ENCODE data around the gene SERPINE2.

DNA sequence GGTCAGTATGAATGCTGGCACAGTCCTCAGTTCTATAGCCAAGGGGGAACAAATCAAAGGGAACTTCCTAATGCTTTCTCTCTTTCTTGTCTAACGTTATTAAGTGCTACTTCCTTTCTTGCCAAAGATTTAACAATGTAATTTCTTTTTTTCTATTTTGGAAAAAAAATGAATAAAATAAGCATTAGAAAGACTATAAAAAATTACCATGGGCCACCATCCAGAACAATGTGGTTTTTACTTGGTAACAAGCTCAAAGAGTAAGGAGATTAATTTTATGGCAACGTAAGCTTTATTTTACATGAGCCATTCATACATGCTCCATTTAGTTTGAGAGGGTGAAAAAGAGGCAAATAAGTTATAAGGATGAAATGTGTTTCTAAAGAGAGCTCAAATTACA is 40.1 kb downstream of the SERPINE2 start:
- TF ChIP-seq, protein P1, sequence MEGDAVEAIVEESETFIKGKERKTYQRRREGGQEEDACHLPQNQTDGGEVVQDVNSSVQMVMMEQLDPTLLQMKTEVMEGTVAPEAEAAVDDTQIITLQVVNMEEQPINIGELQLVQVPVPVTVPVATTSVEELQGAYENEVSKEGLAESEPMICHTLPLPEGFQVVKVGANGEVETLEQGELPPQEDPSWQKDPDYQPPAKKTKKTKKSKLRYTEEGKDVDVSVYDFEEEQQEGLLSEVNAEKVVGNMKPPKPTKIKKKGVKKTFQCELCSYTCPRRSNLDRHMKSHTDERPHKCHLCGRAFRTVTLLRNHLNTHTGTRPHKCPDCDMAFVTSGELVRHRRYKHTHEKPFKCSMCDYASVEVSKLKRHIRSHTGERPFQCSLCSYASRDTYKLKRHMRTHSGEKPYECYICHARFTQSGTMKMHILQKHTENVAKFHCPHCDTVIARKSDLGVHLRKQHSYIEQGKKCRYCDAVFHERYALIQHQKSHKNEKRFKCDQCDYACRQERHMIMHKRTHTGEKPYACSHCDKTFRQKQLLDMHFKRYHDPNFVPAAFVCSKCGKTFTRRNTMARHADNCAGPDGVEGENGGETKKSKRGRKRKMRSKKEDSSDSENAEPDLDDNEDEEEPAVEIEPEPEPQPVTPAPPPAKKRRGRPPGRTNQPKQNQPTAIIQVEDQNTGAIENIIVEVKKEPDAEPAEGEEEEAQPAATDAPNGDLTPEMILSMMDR (IDR thresholded peaks at IDR 0.05): no peak
- no peak for TF ChIP-seq POLR2A (IDR thresholded peaks at IDR 0.05)

Measured in breast epithelium (tissue), 3 donors.